CD4-positive, alpha-beta T cell (primary cell): ENCODE results near the gene TMEM184C. TPM values are rescaled to one million over a fixed set of nuclear protein-coding genes. Genes with fewer than 3 reads are reported as not detected.

ENCODE experiments used
- ATAC-seq: fragments of 200-7000 bp; cut with Tn5 transposase; one replicate; pipeline ENCODE4 v1.10.0; 2022; ENCODE audit warnings: mild to moderate bottlenecking; ENCODE audit not compliant: poor library complexity
- CTCF ChIA-PET: fragments of 350-600 bp; sonication (Branson Sonifier 250); formaldehyde crosslinking; loops from one replicate; lab custom pipeline; 2021; ENCODE audit warnings: antibody characterized with exemption, inconsistent platforms; lab: Charles Lee
- POLR2A ChIA-PET: fragments of 350-600 bp; sonication (Branson Sonifier 250); formaldehyde crosslinking; loops from one replicate; lab custom pipeline; 2021; ENCODE audit warnings: antibody characterized with exemption, inconsistent platforms; lab: Charles Lee
- DNase-seq, 14 experiments: peaks; one replicate each; pipeline ENCODE4 v3.0.0-alpha.2; 2013 to 2020; ENCODE audit warnings: mixed read lengths in 2 of 14
- H3K27ac ChIP-seq, 2 donors: one replicate each; pipeline versions ENCODE4 v1.5.1 to v1.7.0; 2013; ENCODE audit warnings: low read length in 2 of 2, low read depth in 1 of 2, mild to moderate bottlenecking in 1 of 2
- H3K27me3 ChIP-seq, 2 experiments: 1 replicate in 1 of 2; 2 replicates in 1 of 2; pipeline versions ENCODE4 v1.6.1 to v1.7.0; 2013; ENCODE audit warnings: low read length in 2 of 2, control low read depth in 1 of 2, mild to moderate bottlenecking in 1 of 2, moderate library complexity in 1 of 2; ENCODE audit not compliant: insufficient read depth in 2 of 2, control insufficient read depth in 1 of 2
- H3K36me3 ChIP-seq: one replicate; pipeline ENCODE4 v1.6.1; 2013; ENCODE audit warnings: low read length, control low read depth; ENCODE audit not compliant: insufficient read depth
- H3K4me1 ChIP-seq: one replicate; pipeline ENCODE4 v1.6.1; 2013; ENCODE audit warnings: low read length, control low read depth; ENCODE audit not compliant: insufficient read depth
- H3K4me3 ChIP-seq: one replicate; pipeline ENCODE4 v1.5.1; 2013; ENCODE audit warnings: mild to moderate bottlenecking, low read length, moderate library complexity
- H3K9me3 ChIP-seq, 2 experiments: 1 replicate in 1 of 2; 2 replicates in 1 of 2; pipeline versions ENCODE4 v1.6.1 to v1.7.0; 2013; ENCODE audit warnings: low read length in 2 of 2, mild to moderate bottlenecking in 2 of 2, control low read depth in 1 of 2, moderate library complexity in 1 of 2; ENCODE audit not compliant: control insufficient read depth in 1 of 2, insufficient read depth in 1 of 2
- H3K27ac Mint-ChIP-seq: one replicate; pipeline ENCODE4 v1.8.0; 2020; ENCODE audit warnings: mixed read lengths
- H3K27me3 Mint-ChIP-seq: one replicate; pipeline ENCODE4 v1.8.0; 2021; ENCODE audit warnings: mixed read lengths
- H3K36me3 Mint-ChIP-seq: one replicate; pipeline ENCODE4 v1.8.0; 2021; ENCODE audit warnings: low read depth, mixed read lengths
- H3K4me1 Mint-ChIP-seq: one replicate; pipeline ENCODE4 v1.8.0; 2021; ENCODE audit warnings: low read depth, mixed read lengths
- H3K4me3 Mint-ChIP-seq: one replicate; pipeline ENCODE4 v1.8.0; 2020; ENCODE audit warnings: mild to moderate bottlenecking, mixed read lengths
- H3K9me3 Mint-ChIP-seq: one replicate; pipeline ENCODE4 v1.8.0; 2020; ENCODE audit warnings: mixed read lengths
- intact Hi-C, 2 experiments: fragments of 100-400 bp; cut with DNase I in 1 of 2; cut with micrococcal nuclease in 1 of 2; formaldehyde crosslinking; loops; one replicate each; pipeline versions ENCODE4 v1.15.1 to v1.9.0; 2023 to 2025; cut with DNase I, micrococcal nuclease
- total RNA-seq, 174 experiments: library from RNA in 2 of 174; stranded (reverse) in 2 of 174; gene quantifications; one replicate each; pipeline ENCODE4 v1.2.3 and lab custom pipeline; 2021 to 2026
- TF ChIP-seq, protein P1 (sequence below): fragments of 200-600 bp; IDR thresholded peaks from one replicate; pipeline ENCODE4 v1.8.0; 2022; ENCODE audit warnings: antibody characterized with exemption, mild to moderate bottlenecking

Gene TMEM184C
- total RNA-seq, 2 experiments from 2014 or later = 10.0 to 10.1 TPM

DNA sequence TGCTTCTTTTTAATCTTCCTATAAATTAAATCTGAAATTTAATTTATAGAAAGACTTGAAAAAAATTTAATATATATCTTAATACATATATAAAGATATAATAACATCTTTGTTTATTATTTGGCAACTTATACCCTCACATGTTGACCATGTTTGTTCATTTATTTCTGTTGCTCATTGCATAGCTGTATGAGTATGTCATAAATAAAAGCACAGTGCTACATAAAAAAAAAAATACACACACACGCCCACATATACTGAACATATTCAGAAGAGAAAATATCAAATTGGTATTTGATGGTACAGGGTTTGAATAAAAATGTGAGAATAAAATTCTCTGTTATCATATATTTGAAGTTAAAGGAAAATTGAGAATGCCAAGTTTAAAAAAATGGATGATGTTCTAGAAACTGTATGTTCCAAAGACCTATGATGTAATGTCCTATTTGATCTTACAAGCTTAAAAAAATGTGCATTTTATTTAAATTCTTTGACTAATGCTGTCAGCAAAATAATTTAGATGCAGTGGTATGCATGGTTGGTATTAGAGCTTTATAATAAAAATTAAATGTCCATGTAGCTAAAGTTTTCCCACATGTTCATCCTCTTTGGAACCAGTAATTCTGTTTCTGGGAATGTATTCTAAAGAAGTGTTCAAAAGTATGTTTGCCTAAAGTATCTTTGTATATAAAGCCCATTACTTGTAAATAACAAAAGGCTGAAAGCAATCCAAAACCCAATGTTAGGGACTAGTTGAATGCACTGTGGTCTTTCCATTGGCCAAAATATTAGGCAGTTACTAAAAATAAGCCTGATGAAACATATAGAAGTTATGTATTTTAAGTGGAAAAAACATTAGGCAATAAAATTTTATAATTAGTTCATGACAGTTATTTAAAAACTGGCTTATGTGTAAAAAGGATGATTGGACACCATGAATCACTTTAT lies 12.9 kb downstream of the TMEM184C start:
- ChIA-PET CTCF (interaction anchor here (0.7 to 2.6 kb wide), 3 partner anchors 9 to 237 kb away, joined by 3 to 6 read pairs (median 3); no protein-coding TSS in a partner anchor), POLR2A (interaction anchor here (1.0 kb wide), 1 partner anchor 54 kb away, joined by 4 read pairs; the partner anchor contains the start of gene PRMT9)
- Mint-ChIP-seq H3K27ac (no peak overlapping the region), H3K36me3 (peaks cover 95% of the 10 kb centered on the region), H3K27me3 (no peaks in the 10 kb centered on the region), H3K4me1 (peaks cover 10% of the 10 kb centered on the region), H3K9me3 (no peaks in the 10 kb centered on the region), H3K4me3 (no peak overlapping the region)
- ATAC-seq = no peak
- H3K4me3 ChIP-seq = no peak overlapping the region
- H3K27ac ChIP-seq = no peak overlapping the region
- TF ChIP-seq, protein P1, sequence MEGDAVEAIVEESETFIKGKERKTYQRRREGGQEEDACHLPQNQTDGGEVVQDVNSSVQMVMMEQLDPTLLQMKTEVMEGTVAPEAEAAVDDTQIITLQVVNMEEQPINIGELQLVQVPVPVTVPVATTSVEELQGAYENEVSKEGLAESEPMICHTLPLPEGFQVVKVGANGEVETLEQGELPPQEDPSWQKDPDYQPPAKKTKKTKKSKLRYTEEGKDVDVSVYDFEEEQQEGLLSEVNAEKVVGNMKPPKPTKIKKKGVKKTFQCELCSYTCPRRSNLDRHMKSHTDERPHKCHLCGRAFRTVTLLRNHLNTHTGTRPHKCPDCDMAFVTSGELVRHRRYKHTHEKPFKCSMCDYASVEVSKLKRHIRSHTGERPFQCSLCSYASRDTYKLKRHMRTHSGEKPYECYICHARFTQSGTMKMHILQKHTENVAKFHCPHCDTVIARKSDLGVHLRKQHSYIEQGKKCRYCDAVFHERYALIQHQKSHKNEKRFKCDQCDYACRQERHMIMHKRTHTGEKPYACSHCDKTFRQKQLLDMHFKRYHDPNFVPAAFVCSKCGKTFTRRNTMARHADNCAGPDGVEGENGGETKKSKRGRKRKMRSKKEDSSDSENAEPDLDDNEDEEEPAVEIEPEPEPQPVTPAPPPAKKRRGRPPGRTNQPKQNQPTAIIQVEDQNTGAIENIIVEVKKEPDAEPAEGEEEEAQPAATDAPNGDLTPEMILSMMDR = no peak
- H3K36me3 ChIP-seq = peaks cover 87% of the 10 kb centered on the region
- H3K9me3 ChIP-seq = no peaks in the 10 kb centered on the region
- H3K27me3 ChIP-seq = no peaks in the 10 kb centered on the region
- H3K4me1 ChIP-seq = no peaks in the 10 kb centered on the region
- DNase-seq = no peak
- intact Hi-C loops = loop anchor here in 1 of 2 experiments (10.0 kb wide), 1 partner anchor 435 kb away; no protein-coding TSS in a partner anchor

DNA sequence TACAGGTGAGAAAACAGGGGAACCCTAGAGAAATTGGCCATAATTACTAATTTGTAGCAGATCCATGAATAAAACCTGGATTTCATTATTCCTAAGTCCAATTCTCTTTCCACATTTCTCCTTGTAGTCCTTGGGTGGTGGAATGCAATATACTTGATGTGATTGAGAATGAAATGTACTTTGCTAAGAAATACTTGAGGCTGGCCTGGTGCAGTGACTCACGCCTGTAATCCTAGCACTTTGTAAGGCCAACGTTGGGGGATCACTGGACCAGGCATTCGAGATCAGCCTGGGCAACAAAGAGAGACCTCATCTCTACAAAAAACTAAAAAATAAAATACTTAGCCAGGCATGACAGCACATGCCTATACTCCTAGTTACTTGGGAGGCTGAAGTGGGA lies 15.9 kb downstream of the TMEM184C start:
- Histone ChIP-seq H3K27ac (no peak overlapping the region), H3K4me1 (no peaks in the 10 kb centered on the region), H3K4me3 (no peak overlapping the region), H3K9me3 (no peaks in the 10 kb centered on the region), H3K36me3 (peaks cover 76% of the 10 kb centered on the region), H3K27me3 (no peaks in the 10 kb centered on the region)
- no peak overlapping the region for H3K4me3 Mint-ChIP-seq
- CTCF ChIA-PET = interaction anchor here (2.6 kb wide), 1 partner anchor 234 kb away, joined by 6 read pairs; no protein-coding TSS in a partner anchor
- DNase-seq (no peak), ATAC-seq (no peak)
- POLR2A ChIA-PET = no interaction called here
- intact Hi-C loops = no loop called here
- H3K27ac Mint-ChIP-seq = no peak overlapping the region
- TF ChIP-seq, protein P1 = no peak
- H3K9me3 Mint-ChIP-seq = peaks cover 2% of the 10 kb centered on the region
- no peaks in the 10 kb centered on the region for H3K4me1 Mint-ChIP-seq
- H3K36me3 Mint-ChIP-seq = peaks cover 98% of the 10 kb centered on the region
- H3K27me3 Mint-ChIP-seq = no peaks in the 10 kb centered on the region

DNA sequence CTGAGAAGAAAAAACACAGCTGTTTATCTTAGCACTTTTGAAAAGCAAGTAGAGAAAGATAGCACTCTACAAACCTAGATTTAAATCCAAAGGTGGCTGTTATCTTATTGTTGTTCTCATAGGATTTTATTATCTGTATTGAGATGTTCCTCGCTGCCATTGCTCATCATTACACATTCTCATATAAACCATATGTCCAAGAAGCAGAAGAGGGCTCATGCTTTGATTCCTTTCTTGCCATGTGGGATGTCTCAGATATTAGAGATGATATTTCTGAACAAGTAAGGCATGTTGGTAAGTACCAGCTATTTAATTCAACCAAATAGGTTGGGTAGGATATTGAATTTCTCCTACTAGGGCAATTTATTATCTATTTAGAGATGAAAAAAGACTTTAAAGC lies 16.4 kb downstream of the TMEM184C start:
- Mint-ChIP-seq H3K27ac (no peak overlapping the region), H3K27me3 (no peaks in the 10 kb centered on the region), H3K36me3 (peaks cover 98% of the 10 kb centered on the region), H3K4me3 (no peak overlapping the region), H3K9me3 (peaks cover 2% of the 10 kb centered on the region), H3K4me1 (no peaks in the 10 kb centered on the region)
- H3K36me3 ChIP-seq = peaks cover 71% of the 10 kb centered on the region
- TF ChIP-seq, protein P1 = no peak
- no peaks in the 10 kb centered on the region for H3K27me3 ChIP-seq
- ChIA-PET POLR2A (no interaction called here), CTCF (interaction anchor here (1.3 kb wide), 1 partner anchor 51 kb away, joined by 3 read pairs; the partner anchor contains the start of gene PRMT9)
- H3K4me1 ChIP-seq = no peaks in the 10 kb centered on the region
- H3K27ac ChIP-seq = no peak overlapping the region
- H3K4me3 ChIP-seq = no peak overlapping the region
- intact Hi-C loops = no loop called here
- H3K9me3 ChIP-seq = no peaks in the 10 kb centered on the region
- DNase-seq (no peak), ATAC-seq (no peak)
